Gastrocnemius medialis (tissue), 4 donors: ENCODE measurements around the gene NMT2. TPM values are rescaled to one million over a fixed set of nuclear protein-coding genes. Genes with fewer than 3 reads are reported as not detected.

Experiments
- ATAC-seq, 2 donors: fragments of 150-250 bp; one replicate each; pipeline ENCODE4 v1.9.1; 2016
- DNase-seq, 2 donors: peaks; one replicate each; pipeline ENCODE4 v3.0.0-alpha.2; 2019
- H3K27ac ChIP-seq, 4 donors: fragments of 200-600 bp; sonication (generic); 1 replicate in 1 of 4; 2 replicates in 3 of 4; pipeline ENCODE4 v1.5.1; 2016 to 2018; ENCODE audit warnings: mild to moderate bottlenecking in 2 of 4, moderate library complexity in 1 of 4
- H3K27me3 ChIP-seq, 3 donors: fragments of 200-600 bp; sonication (generic) in 2 of 3; 1 replicate in 1 of 3; 2 replicates in 2 of 3; pipeline versions ENCODE4 v1.5.1 to v1.6.0; 2016 to 2019; ENCODE audit warnings: mild to moderate bottlenecking in 1 of 3, moderate library complexity in 1 of 3
- H3K36me3 ChIP-seq, 2 donors: fragments of 200-600 bp; sonication (generic) in 1 of 2; one replicate each; pipeline ENCODE4 v1.5.1; 2017 to 2018
- H3K4me1 ChIP-seq, 2 donors: fragments of 200-600 bp; sonication (generic) in 1 of 2; one replicate each; pipeline ENCODE4 v1.5.1; 2016 to 2017; ENCODE audit warnings: mild to moderate bottlenecking in 2 of 2
- H3K4me3 ChIP-seq, 4 donors: fragments of 200-600 bp; sonication (generic) in 3 of 4; 1 replicate in 1 of 4; 2 replicates in 3 of 4; pipeline ENCODE4 v1.5.1; 2016 to 2019; ENCODE audit warnings: mild to moderate bottlenecking in 2 of 4
- H3K9me3 ChIP-seq, 3 donors: fragments of 200-600 bp; sonication (generic) in 2 of 3; 1 replicate in 1 of 3; 2 replicates in 2 of 3; pipeline ENCODE4 v1.5.1; 2016 to 2019
- CTCF ChIP-seq, 5 experiments: fragments of 450-650 bp in 3 of 5; fragments of 200-600 bp in 2 of 5; sonication (generic) in 2 of 5; IDR thresholded peaks in 4 of 5; conservative IDR thresholded peaks in 1 of 5; 1 replicate in 4 of 5; 2 replicates in 1 of 5; pipeline ENCODE4 v1.5.1; 2016 to 2019; ENCODE audit warnings: antibody characterized with exemption in 5 of 5, mild to moderate bottlenecking in 3 of 5, moderate library complexity in 3 of 5
- POLR2A ChIP-seq, 2 donors: fragments of 450-650 bp; IDR thresholded peaks; one replicate each; pipeline ENCODE4 v1.6.1; 2017; ENCODE audit warnings: antibody characterized with exemption in 2 of 2, mild to moderate bottlenecking in 2 of 2, moderate library complexity in 2 of 2
- in situ Hi-C, 4 donors: fragments of 200-750 bp; cut with MboI; loops; one replicate each; pipeline versions ENCODE4 v1.15.0 to v1.8.0; 2017; ENCODE audit warnings: low sequenced_read_pairs in 4 of 4
- intact Hi-C: fragments of 100-400 bp; cut with DNase I; formaldehyde crosslinking; loops from one replicate; pipeline ENCODE4 v1.15.1; 2023; ENCODE audit warnings: low total_unique reads
- total RNA-seq, 4 donors: library from RNA; depleted of rRNA; stranded (reverse); fragments of >200 nt; gene quantifications; one replicate each; pipeline versions ENCODE4 v1.1.0 to v1.2.3, GENCODE V29; 2016

The NMT2 gene
- total RNA-seq, 4 donors from 2014 or later = 6.0 to 10.3 (median 8.2) TPM

GRCh38 chr10:15084502-15084922 is 84.0 kb downstream of the NMT2 start:
- DNase-seq (no peak), ATAC-seq (peak; percentile 63 to 64)
- Histone ChIP-seq H3K4me3 (peak overlapping the region; percentile 42 to 57 (median 50)), H3K4me1 (peaks cover 3 to 9% of the 10 kb centered on the region in 2 donors), H3K9me3 (no peaks in the 10 kb centered on the region), H3K27ac (no peak overlapping the region), H3K36me3 (no peaks in the 10 kb centered on the region), H3K27me3 (no peaks in the 10 kb centered on the region)
- TF ChIP-seq POLR2A (IDR thresholded peaks at IDR 0.05) = no peak
- TF ChIP-seq CTCF (IDR thresholded peaks at IDR 0.05 in 4 of 5, conservative IDR thresholded peaks at IDR 0.05 in 1 of 5) = no peak
- in situ Hi-C loops (loop anchor here in 1 of 4 donors (25.0 kb wide), 1 partner anchor 247 kb away; the partner anchor contains the start of genes CDNF, HSPA14 and MSANTD7), intact Hi-C loops (no loop called here)

GRCh38 chr10:15083674-15084501 is 84.6 kb downstream of the NMT2 start:
- TF ChIP-seq POLR2A (IDR thresholded peaks at IDR 0.05) = no peak
- no peak for TF ChIP-seq CTCF (IDR thresholded peaks at IDR 0.05 in 4 of 5, conservative IDR thresholded peaks at IDR 0.05 in 1 of 5)
- H3K9me3 ChIP-seq = no peaks in the 10 kb centered on the region
- peaks cover 3 to 9% of the 10 kb centered on the region in 2 donors for H3K4me1 ChIP-seq
- no peak for ATAC-seq
- no peak for DNase-seq
- H3K36me3 ChIP-seq = no peaks in the 10 kb centered on the region
- peak overlapping the region; percentile 42 to 57 (median 50) for H3K4me3 ChIP-seq
- in situ Hi-C loops = loop anchor here in 1 of 4 donors (25.0 kb wide), 1 partner anchor 247 kb away; the partner anchor contains the start of genes CDNF, HSPA14 and MSANTD7
- no peaks in the 10 kb centered on the region for H3K27me3 ChIP-seq
- H3K27ac ChIP-seq = peak overlapping the region in 1 of 4 donors; percentile 47
- intact Hi-C loops = no loop called here

GRCh38 chr10:15075421-15075820 is 93.1 kb downstream of the NMT2 start:
- Histone ChIP-seq H3K27ac (no peak overlapping the region), H3K4me3 (no peak overlapping the region), H3K4me1 (no peaks in the 10 kb centered on the region), H3K27me3 (no peaks in the 10 kb centered on the region), H3K36me3 (no peaks in the 10 kb centered on the region), H3K9me3 (no peaks in the 10 kb centered on the region)
- no peak for DNase-seq
- intact Hi-C loops = no loop called here
- in situ Hi-C loops = loop anchor here in 1 of 4 donors (25.0 kb wide), 1 partner anchor 238 kb away; the partner anchor contains the start of genes CDNF, HSPA14 and MSANTD7
- TF ChIP-seq CTCF (IDR thresholded peaks at IDR 0.05 in 4 of 5, conservative IDR thresholded peaks at IDR 0.05 in 1 of 5) = no peak
- TF ChIP-seq POLR2A (IDR thresholded peaks at IDR 0.05) = no peak
- no peak for ATAC-seq

- no peak for TF ChIP-seq CTCF (IDR thresholded peaks at IDR 0.05 in 4 of 5, conservative IDR thresholded peaks at IDR 0.05 in 1 of 5)
- TF ChIP-seq POLR2A (IDR thresholded peaks at IDR 0.05) = no peak
- ATAC-seq = no peak
- no peaks in the 10 kb centered on the region for H3K27me3 ChIP-seq
- no peak overlapping the region for H3K4me3 ChIP-seq
- no peaks in the 10 kb centered on the region for H3K9me3 ChIP-seq
- H3K27ac ChIP-seq = no peak overlapping the region
- no peak for DNase-seq
- H3K36me3 ChIP-seq = no peaks in the 10 kb centered on the region
- intact Hi-C loops (no loop called here), in situ Hi-C loops (no loop called here)
- no peaks in the 10 kb centered on the region for H3K4me1 ChIP-seq
Observed at GRCh38 chr10:15072358-15072757, 96.1 kb downstream of the NMT2 start.
